SK-N-SH treated with all-trans-retinoic acid at 6 μM for 48 hours (cell line): ENCODE results near the gene RTF2.

ENCODE experiments used
- ARNTL ChIP-seq: fragments of 450-650 bp; formaldehyde crosslinking; IDR thresholded peaks from 2 replicates; pipeline ENCODE4 v1.5.0; 2020; ENCODE audit warnings: low read depth, mild to moderate bottlenecking, moderate library complexity, borderline replicate concordance
- ISL1 ChIP-seq: fragments of 250-450 bp; sonication (Bioruptor Pico); IDR thresholded peaks from 2 replicates; pipeline ENCODE4 v2.1.2; 2022; ENCODE audit warnings: mild to moderate bottlenecking, moderate library complexity
- TF ChIP-seq, protein P1 (sequence below): fragments of 250-450 bp; sonication (Bioruptor Pico); IDR thresholded peaks from 2 replicates; pipeline ENCODE4 v1.5.0; 2020; ENCODE audit warnings: mild to moderate bottlenecking, moderate library complexity

DNA sequence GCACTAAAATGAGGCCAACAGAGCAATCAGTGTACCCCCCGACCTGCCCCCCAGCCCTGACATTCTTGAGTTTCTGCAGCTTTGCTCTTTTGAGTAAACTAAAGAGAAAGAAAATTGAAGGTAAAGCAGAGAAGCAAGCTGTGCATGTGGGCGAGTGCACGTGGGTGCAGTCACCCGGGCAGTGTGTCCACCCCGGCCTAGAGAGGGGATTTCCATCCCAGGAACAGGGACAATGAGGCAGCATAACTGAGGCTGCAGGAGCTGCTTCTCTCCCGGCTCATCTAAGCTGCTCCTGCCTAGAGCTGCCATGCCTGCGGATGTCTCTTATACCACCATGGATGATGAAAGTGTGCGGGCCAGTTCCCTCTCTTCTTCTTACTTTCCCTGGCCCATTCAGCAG is 39.5 kb upstream of the RTF2 start:
- TF ChIP-seq ARNTL (CRISPR knock-in tag) (no peak), ISL1 (no peak)
- TF ChIP-seq, protein P1, sequence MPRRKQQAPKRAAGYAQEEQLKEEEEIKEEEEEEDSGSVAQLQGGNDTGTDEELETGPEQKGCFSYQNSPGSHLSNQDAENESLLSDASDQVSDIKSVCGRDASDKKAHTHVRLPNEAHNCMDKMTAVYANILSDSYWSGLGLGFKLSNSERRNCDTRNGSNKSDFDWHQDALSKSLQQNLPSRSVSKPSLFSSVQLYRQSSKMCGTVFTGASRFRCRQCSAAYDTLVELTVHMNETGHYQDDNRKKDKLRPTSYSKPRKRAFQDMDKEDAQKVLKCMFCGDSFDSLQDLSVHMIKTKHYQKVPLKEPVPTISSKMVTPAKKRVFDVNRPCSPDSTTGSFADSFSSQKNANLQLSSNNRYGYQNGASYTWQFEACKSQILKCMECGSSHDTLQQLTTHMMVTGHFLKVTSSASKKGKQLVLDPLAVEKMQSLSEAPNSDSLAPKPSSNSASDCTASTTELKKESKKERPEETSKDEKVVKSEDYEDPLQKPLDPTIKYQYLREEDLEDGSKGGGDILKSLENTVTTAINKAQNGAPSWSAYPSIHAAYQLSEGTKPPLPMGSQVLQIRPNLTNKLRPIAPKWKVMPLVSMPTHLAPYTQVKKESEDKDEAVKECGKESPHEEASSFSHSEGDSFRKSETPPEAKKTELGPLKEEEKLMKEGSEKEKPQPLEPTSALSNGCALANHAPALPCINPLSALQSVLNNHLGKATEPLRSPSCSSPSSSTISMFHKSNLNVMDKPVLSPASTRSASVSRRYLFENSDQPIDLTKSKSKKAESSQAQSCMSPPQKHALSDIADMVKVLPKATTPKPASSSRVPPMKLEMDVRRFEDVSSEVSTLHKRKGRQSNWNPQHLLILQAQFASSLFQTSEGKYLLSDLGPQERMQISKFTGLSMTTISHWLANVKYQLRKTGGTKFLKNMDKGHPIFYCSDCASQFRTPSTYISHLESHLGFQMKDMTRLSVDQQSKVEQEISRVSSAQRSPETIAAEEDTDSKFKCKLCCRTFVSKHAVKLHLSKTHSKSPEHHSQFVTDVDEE: no peak
